H9 (cell line): Measurements from ENCODE around the gene RAB29. TPM values are rescaled to one million over a fixed set of nuclear protein-coding genes. Genes with fewer than 3 reads are reported as not detected.

ENCODE experiments used
- DNase-seq: peaks from one replicate; pipeline ENCODE4 v3.0.0-alpha.2; 2017
- H2AFZ ChIP-seq: one replicate; pipeline ENCODE4 v1.6.1; 2013; ENCODE audit warnings: mild to moderate bottlenecking, low read length, control low read depth, moderate library complexity
- H2AK5ac ChIP-seq: 2 replicates; pipeline ENCODE4 v1.6.1; 2013; ENCODE audit warnings: low read length, control low read depth, mixed read lengths; ENCODE audit not compliant: insufficient read length
- H2BK120ac ChIP-seq: one replicate; pipeline ENCODE4 v1.6.1; 2013; ENCODE audit warnings: low read depth, mild to moderate bottlenecking, low read length, control low read depth, inconsistent platforms; ENCODE audit not compliant: poor library complexity, severe bottlenecking
- H2BK12ac ChIP-seq: 2 replicates; pipeline ENCODE4 v1.6.1; 2013; ENCODE audit warnings: low read length, control low read depth, mixed read lengths, low read depth; ENCODE audit not compliant: insufficient read length
- H2BK15ac ChIP-seq: 2 replicates; pipeline ENCODE4 v1.6.1; 2013; ENCODE audit warnings: low read depth, low read length, control low read depth
- H2BK20ac ChIP-seq: one replicate; pipeline ENCODE4 v1.6.1; 2013; ENCODE audit warnings: low read depth, mild to moderate bottlenecking, low read length, control low read depth, inconsistent platforms; ENCODE audit not compliant: poor library complexity, severe bottlenecking
- H2BK5ac ChIP-seq: 2 replicates; pipeline ENCODE4 v1.6.1; 2013; ENCODE audit warnings: low read length, control low read depth, mixed read lengths; ENCODE audit not compliant: insufficient read length
- H3K14ac ChIP-seq: 2 replicates; pipeline ENCODE4 v1.6.1; 2013; ENCODE audit warnings: low read length, control low read depth; ENCODE audit not compliant: insufficient read depth
- H3K18ac ChIP-seq: 2 replicates; pipeline ENCODE4 v1.6.1; 2013; ENCODE audit warnings: low read depth, mild to moderate bottlenecking, mixed read lengths, low read length, control low read depth; ENCODE audit not compliant: insufficient read length
- H3K23ac ChIP-seq: 2 replicates; pipeline ENCODE4 v1.6.1; 2013; ENCODE audit warnings: low read length, control low read depth, mixed read lengths, low read depth; ENCODE audit not compliant: insufficient read length
- H3K23me2 ChIP-seq: 2 replicates; pipeline ENCODE4 v1.6.1; 2013; ENCODE audit warnings: low read depth, mild to moderate bottlenecking, mixed read lengths, low read length, control low read depth; ENCODE audit not compliant: insufficient read length, poor library complexity, severe bottlenecking
- H3K27ac ChIP-seq: 2 replicates; pipeline ENCODE4 v1.5.1; 2013; ENCODE audit warnings: low read length, control low read depth, mixed read lengths, low read depth; ENCODE audit not compliant: insufficient read length
- H3K27me3 ChIP-seq: 2 replicates; pipeline ENCODE4 v1.6.1; 2013; ENCODE audit warnings: low read length, control low read depth, inconsistent platforms; ENCODE audit not compliant: insufficient read depth
- H3K4ac ChIP-seq: 2 replicates; pipeline ENCODE4 v1.6.1; 2013; ENCODE audit warnings: low read depth, mild to moderate bottlenecking, control low read depth, inconsistent platforms, low read length, moderate library complexity
- H3K4me1 ChIP-seq: 2 replicates; pipeline ENCODE4 v1.6.1; 2013; ENCODE audit warnings: low read length, control low read depth, inconsistent platforms; ENCODE audit not compliant: insufficient read depth
- H3K4me2 ChIP-seq: 2 replicates; pipeline ENCODE4 v1.6.1; 2013; ENCODE audit warnings: low read length, control low read depth, mixed read lengths; ENCODE audit not compliant: insufficient read length, insufficient read depth
- H3K56ac ChIP-seq: 2 replicates; pipeline ENCODE4 v1.6.1; 2013; ENCODE audit warnings: low read depth, mild to moderate bottlenecking, mixed read lengths, low read length, control low read depth; ENCODE audit not compliant: insufficient read length
- H3K79me1 ChIP-seq: 2 replicates; pipeline ENCODE4 v1.6.1; 2013; ENCODE audit warnings: low read depth, mild to moderate bottlenecking, moderate library complexity, low read length, control low read depth, inconsistent platforms; ENCODE audit not compliant: insufficient read depth, poor library complexity, severe bottlenecking
- H3K79me2 ChIP-seq: 2 replicates; pipeline ENCODE4 v1.6.1; 2013; ENCODE audit warnings: low read length, control low read depth, inconsistent platforms; ENCODE audit not compliant: insufficient read depth
- H3K9ac ChIP-seq: 2 replicates; pipeline ENCODE4 v1.6.1; 2013; ENCODE audit warnings: low read length, control low read depth, mixed read lengths; ENCODE audit not compliant: insufficient read length; ENCODE audit errors: extremely low read depth
- H3K9me3 ChIP-seq: one replicate; pipeline ENCODE4 v1.6.1; 2013; ENCODE audit warnings: low read depth, low read length, inconsistent platforms; ENCODE audit not compliant: control insufficient read depth
- H3T11ph ChIP-seq: one replicate; pipeline ENCODE4 v1.6.1; 2013; ENCODE audit warnings: mild to moderate bottlenecking, low read length, control low read depth, inconsistent platforms
- H4K20me1 ChIP-seq: one replicate; pipeline ENCODE4 v1.6.1; 2013; ENCODE audit not compliant: control insufficient read depth, insufficient read length, insufficient read depth
- H4K5ac ChIP-seq: 2 replicates; pipeline ENCODE4 v1.6.1; 2013; ENCODE audit warnings: low read depth, mild to moderate bottlenecking, mixed read lengths, low read length, control low read depth; ENCODE audit not compliant: insufficient read length
- H4K8ac ChIP-seq: replicated peaks from 2 replicates; pipeline ENCODE4 v1.6.1; 2013; ENCODE audit warnings: low read length, control low read depth, mixed read lengths, low read depth; ENCODE audit not compliant: insufficient read length
- H4K91ac ChIP-seq: 2 replicates; pipeline ENCODE4 v1.6.1; 2013; ENCODE audit warnings: low read depth, mild to moderate bottlenecking, moderate library complexity, mixed read lengths, low read length, control low read depth; ENCODE audit not compliant: insufficient read length
- H3K27ac Mint-ChIP-seq, 3 experiments: 2 replicates in 2 of 3; 3 replicates in 1 of 3; pipeline ENCODE4 v1.8.0; 2020 to 2021; ENCODE audit warnings: mixed read lengths in 3 of 3, mild to moderate bottlenecking in 1 of 3, moderate library complexity in 1 of 3
- H3K27me3 Mint-ChIP-seq: 2 replicates; pipeline ENCODE4 v1.8.0; 2021; ENCODE audit warnings: low read depth, mild to moderate bottlenecking, moderate library complexity, mixed read lengths
- H3K36me3 Mint-ChIP-seq, 3 experiments: 2 replicates in 2 of 3; 3 replicates in 1 of 3; pipeline ENCODE4 v1.8.0; 2020 to 2021; ENCODE audit warnings: low read depth in 3 of 3, mixed read lengths in 3 of 3; ENCODE audit not compliant: insufficient read depth in 1 of 3
- H3K4me1 Mint-ChIP-seq, 2 experiments: 2 replicates each; pipeline ENCODE4 v1.8.0; 2020; ENCODE audit warnings: mixed read lengths in 2 of 2
- H3K4me3 Mint-ChIP-seq, 2 experiments: 2 replicates in 1 of 2; 3 replicates in 1 of 2; pipeline ENCODE4 v1.8.0; 2020 to 2021; ENCODE audit warnings: mild to moderate bottlenecking in 2 of 2, mixed read lengths in 2 of 2, moderate library complexity in 1 of 2
- H3K9me3 Mint-ChIP-seq, 2 experiments: 2 replicates in 1 of 2; 3 replicates in 1 of 2; pipeline ENCODE4 v1.8.0; 2020; ENCODE audit warnings: mild to moderate bottlenecking in 2 of 2, mixed read lengths in 2 of 2, moderate library complexity in 1 of 2
- CTCF ChIP-seq: fragments of 200-600 bp; sonication (generic); conservative IDR thresholded peaks from 3 replicates; pipeline ENCODE4 v1.8.0; 2021; ENCODE audit warnings: antibody characterized with exemption, mild to moderate bottlenecking
- WGBS: extraction: QIAGEN DNeasy Blood & Tissue Kit; methylation state at CpG from one replicate; pipeline ENCODE4 v1.1.7; 2013; ENCODE audit warnings: missing lambda C conversion rate, low lambda C conversion rate, mixed read lengths; ENCODE audit not compliant: insufficient read length; ENCODE audit errors: extremely low coverage; 5-methylcytosine and 5-hydroxymethylcytosine counted together
- total RNA-seq: library from RNA; stranded (reverse); gene quantifications from 2 replicates; pipeline ENCODE4 v1.2.1, GENCODE V29; 2021

RAB29 gene
- total RNA-seq, 1 experiment from 2014 or later: 4.2 TPM

GRCh38 chr1:205739348-205740160, 35.7 kb downstream of the RAB29 start:
- Histone ChIP-seq H3K9ac (no peak overlapping the region), H4K8ac (no peak overlapping the region), H4K5ac (no peak overlapping the region), H3K79me1 (peaks cover 10% of the 10 kb centered on the region), H3K27ac (no peak overlapping the region), H3K4me1 (peaks cover 4% of the 10 kb centered on the region; the same call in 1 of the 2 replicates), H2BK20ac (no peak overlapping the region), H4K20me1 (no peaks in the 10 kb centered on the region), H3K18ac (no peak overlapping the region), H3K56ac (no peak overlapping the region), H3T11ph (no peak overlapping the region), H3K27me3 (no peaks in the 10 kb centered on the region), H2AFZ (no peak overlapping the region), H2BK15ac (no peak overlapping the region), H3K9me3 (no peaks in the 10 kb centered on the region), H3K4ac (no peak overlapping the region), H4K91ac (no peak overlapping the region), H3K23ac (no peak overlapping the region), H3K14ac (no peak overlapping the region), H2BK5ac (no peak overlapping the region), H2BK12ac (no peak overlapping the region), H2AK5ac (no peak overlapping the region), H3K23me2 (no peaks in the 10 kb centered on the region), H3K79me2 (peaks cover 53% of the 10 kb centered on the region), H3K4me2 (no peak overlapping the region), H2BK120ac (no peak overlapping the region)
- TF ChIP-seq CTCF: peak; percentile 42; the same call in 2 of the 3 replicates
- no peak for DNase-seq
- Mint-ChIP-seq H3K9me3 (no peaks in the 10 kb centered on the region), H3K27me3 (no peaks in the 10 kb centered on the region), H3K4me3 (peak overlapping the region in 1 of 2 experiments; percentile 55; a peak in 1 of 5 replicates), H3K27ac (peak overlapping the region in 1 of 3 experiments; percentile 90; a peak in 3 of 7 replicates), H3K4me1 (peaks cover 24 to 27% of the 10 kb centered on the region in 2 experiments), H3K36me3 (peaks cover 8 to 27% (median 23%) of the 10 kb centered on the region in 3 experiments; a peak in 6 of 7 replicates)
- no CpG with 5 or more reads among the region's 5 CpGs for WGBS
